GM20431 (cell line): ENCODE data around the gene COX7A1.
"Not testable (repeated sequence)": the region's sequence is repeated elsewhere in the genome, so short reads cannot be mapped to it uniquely, and the experiment has no call there.

Experiments used
- in situ Hi-C: fragments of 300-500 bp; cut with MseI, MboI; formaldehyde crosslinking; loops from one replicate; pipeline ENCODE4 v1.15.0; 2020; ENCODE audit warnings: low sequenced_read_pairs; ENCODE audit not compliant: unreplicated experiment

COX7A1 gene

DNA sequence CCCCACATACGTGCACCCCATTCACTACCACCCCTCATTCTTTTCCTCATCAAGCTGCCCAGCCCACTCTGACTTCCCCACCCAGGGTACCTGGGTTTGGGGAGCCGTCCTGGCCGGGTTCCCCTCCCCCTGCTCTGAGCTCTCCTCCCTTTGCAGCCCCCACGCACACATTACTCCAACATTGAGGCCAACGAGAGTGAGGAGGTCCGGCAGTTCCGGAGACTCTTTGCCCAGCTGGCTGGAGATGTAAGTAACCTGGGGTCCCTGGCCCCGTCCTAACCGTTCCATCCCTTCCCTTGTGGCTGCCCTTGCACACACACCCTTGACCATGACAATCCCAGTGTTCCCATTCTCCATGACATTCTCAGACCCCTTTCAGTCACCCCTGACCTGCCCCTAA lies 9.8 kb downstream of the COX7A1 start:
- in situ Hi-C loops: no loop called here

DNA sequence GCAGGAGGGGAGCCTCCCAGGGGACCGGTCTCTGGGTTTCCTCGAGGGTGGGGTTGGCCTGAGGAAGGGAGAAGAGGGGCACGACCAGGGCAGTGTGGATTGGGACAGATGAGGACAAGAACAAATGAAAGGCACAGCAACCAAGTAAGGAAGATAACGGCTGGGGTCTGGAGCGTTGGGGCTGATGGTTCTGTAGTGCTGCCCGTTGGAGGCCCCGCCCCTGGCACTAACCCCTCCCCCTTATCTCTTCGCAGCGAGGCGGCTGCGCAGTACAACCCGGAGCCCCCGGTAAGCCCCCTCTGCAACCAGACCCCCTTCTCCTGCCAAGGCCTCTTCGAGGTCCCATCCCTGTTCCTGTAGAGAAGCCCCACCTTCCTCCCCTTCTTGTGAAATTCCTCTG lies 10.2 kb downstream of the COX7A1 start:
- in situ Hi-C loops: no loop called here

DNA sequence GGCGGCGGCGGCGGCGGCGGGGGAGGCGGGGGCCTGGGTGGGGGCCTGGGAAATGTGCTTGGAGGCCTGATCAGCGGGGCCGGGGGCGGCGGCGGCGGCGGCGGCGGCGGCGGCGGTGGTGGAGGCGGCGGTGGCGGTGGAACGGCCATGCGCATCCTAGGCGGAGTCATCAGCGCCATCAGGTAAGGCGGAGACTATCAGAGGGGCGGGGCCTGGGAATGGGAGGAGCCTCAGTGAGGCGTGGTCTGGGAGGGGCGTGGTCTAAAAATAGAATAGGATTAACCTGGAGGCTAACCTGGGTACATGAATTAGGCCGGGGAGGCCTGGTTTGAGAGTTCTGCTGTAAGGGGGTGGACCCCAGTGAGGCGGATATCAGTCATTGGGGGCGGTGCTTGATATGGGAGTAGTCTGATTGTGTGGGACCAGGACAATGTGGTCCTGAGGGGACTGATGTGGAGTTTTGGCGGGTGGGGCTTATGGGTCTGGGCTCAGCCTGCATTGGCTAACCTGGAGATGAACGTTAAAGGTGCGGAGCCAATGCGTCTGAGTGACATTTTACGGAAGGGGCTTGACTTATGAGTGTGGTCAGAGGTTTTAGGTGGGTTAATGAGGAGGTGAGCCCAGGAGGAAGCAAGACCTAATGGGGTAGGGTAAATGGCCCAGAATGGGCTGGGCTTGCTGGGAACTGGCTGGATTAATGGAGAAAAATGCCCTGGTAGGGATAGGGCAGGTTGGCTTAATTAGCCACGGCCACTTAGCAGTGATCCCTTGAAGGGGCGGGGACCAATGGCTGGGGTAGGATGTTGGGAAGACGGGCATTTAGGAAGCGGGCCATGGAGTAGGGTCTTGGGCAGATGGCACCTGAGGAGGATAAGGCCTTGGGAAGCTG lies 11.0 kb downstream of the COX7A1 start:
- in situ Hi-C loops: no loop called here

DNA sequence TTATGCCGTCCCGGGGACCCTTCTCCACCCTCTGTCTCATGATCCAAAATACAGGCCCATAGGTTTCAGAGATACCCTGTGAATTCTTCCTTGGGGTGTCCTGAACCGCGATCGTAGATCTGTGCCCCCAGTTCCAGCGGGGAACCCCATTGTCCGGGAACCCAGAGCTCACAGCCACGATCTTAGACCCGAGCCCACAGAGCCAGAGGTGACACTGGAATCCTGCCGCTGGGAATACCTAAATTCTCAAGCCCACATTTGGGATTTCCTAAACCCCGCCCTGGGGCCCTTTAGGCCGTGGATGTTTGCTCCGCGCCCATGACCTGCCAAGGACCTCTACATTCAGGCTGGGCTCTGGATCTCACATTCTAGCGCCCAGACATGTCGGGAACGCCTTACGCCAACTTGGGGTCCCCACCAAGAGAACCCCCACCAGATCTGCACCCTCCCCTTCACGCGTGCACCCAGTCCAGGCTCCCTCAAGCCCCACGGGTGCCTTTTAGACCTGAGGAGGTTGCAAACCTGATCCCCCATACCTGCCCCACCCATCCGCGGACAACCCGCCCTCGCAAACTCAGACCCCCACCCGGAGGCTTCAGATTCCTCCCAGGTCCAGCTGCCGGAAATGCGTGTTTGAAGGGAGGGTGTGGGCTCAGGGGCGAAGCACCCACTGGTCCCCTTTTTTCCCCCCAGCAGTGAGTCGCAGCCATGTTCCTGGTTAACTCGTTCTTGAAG lies 11.8 kb downstream of the COX7A1 start:
- in situ Hi-C loops: no loop called here

DNA sequence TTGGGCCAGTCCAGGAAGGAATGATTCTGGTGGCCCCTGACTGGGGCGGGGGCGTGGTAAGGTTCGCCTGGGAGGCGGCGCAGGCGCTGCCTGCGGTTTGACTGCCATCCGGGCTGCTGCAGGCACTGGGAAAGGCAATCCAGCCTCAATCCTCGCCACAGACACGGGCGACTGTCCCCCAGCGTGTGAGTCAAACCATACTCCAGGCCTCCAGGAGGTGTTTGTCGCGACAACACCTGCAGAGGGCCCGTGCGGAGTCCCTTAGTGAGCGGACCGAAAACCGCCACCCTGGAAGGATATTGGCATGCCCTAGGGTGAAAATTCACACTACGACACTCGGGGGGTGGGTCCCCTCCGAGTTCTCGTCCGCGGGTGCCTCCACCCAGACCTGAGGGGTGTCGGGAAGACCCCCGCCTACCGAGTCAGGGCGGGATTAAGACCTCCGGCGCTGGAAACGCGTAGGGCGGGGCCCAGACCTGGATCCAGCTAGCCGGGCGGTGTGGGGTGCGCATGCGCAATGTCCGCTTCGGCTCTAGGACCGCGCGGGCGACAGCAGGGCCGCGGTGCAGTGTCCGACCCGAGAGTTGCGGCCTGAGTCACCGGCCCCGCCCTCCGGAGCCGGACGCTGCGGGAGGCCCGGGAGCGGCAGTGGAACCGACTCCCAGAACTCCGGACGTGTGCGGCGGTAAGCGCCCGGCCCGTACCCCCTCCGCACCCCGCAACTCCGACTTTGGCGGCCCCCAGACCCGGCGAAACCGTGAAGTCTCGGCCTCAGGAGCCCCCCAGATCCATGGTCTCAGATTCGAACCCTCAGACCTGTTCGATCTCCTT lies 12.6 kb downstream of the COX7A1 start, which contains the start of gene CAPNS1:
Gene CAPNS1 (plus strand): TSS at position 594 of the 831 bp plus-strand sequence. CDS start 946 bp downstream, outside the sequence.
- in situ Hi-C loops: no loop called here

DNA sequence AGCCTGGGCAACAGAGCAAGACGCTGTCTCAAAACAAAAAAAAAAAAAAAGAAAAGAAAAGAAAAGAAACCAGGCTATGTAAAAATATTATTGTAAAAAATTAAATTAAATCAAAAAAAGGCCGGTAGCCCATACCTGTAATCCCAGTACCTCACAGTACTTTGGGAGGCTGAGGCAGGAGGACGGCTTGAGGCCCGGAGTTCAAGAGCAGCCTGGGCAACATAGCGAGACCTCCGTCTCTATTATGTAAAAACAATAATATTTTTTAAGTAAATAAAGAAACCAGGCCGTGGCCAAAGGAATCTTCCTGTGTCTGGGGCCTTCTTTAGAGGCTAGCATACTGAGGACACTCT lies 13.2 kb downstream of the COX7A1 start:
- in situ Hi-C loops: no loop called here

DNA sequence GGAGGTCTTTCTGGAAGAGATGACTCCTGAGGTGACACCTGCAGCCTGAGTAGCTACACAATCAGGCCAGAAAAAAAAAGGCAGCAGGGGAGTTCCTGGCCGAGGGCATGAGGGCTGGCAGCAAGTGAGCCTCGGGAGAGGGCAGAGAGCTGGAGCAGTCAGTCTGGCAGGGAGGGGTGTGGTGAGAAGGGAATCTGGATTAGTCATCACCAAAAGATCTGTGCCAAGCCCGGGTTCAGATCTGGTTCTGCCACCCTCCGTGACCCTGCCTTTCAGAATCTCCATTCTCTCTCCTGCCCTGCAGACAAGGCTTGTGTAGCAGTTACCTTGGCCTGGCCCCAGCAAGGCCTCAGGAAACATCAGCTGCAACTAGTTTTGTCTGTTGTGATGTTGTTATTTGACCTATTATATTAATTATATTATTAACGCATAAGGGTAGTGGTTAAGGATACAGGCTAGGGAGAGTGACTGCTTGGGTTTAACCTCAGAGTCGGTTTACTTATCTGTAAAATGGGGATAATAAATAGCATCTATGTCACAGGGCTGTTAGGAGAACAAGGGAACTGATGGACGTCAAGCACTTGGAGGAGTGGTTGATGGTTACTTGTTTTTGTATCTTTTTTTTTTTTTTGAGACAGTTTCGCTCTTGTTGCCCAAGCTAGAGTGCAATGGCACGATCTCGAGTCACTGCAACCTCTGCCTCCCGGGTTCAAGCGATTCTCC lies 15.1 kb downstream of the COX7A1 start:
- in situ Hi-C loops: no loop called here

DNA sequence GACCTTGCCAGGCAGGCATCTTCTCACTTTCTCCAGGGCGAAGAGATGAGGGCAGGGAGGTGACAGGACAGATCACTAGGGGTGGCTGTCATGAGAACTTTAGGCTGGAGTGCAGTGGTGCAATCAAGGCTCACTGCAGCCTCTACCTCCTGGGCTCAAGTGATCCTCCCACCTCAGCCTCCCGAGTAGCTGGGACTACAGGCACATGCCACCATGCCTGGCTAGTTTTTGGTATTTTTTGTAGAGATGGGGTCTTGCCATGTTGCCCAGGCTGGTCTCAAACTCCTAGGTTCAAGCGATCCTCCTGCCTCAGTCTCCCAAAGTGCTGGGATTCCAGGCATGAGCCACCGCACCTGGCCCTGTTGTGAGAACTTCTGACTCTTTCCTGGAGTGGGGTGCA lies 17.4 kb downstream of the COX7A1 start:
- in situ Hi-C loops: not testable (repeated sequence)

DNA sequence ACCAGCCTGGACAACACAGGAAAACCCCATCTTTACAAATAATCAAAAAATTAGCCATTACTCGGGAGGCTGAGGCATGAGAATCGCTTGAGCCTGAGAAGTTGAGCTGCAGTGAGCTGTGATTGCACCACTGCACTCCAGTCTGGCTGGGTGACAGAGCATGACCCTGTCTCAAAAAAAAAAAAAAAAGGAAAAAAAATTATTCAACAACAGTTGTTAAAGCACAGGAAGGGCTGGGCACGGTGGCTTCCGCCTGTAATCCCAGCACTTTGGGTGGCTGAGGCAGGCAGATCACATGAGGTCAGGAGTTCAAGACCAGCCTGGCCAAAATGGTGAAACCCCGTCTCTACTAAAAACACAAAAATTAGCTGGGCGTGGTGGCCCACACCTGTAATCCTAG lies 21.0 kb downstream of the COX7A1 start:
- in situ Hi-C loops: not testable (repeated sequence)

DNA sequence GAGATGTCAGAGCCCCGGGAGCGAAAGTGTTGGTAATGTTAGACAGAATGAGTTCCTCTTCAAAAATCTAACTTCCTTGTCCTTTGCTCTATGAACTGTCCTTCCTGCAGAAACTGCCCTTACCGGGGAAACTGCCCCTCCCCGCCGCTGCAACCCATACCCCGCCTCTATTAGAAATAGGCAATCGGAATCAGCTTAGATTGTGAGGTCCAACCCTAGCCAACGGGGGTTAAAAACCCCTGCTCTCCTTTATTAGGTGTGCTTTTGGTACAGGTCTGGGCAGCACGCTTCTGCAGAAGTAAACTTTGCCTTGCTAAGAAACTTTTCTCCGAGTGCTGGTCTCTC lies 23.9 kb downstream of the COX7A1 start:
- in situ Hi-C loops: loop anchor here (10.0 kb wide), 1 partner anchor 46 kb away; no protein-coding TSS in a partner anchor

DNA sequence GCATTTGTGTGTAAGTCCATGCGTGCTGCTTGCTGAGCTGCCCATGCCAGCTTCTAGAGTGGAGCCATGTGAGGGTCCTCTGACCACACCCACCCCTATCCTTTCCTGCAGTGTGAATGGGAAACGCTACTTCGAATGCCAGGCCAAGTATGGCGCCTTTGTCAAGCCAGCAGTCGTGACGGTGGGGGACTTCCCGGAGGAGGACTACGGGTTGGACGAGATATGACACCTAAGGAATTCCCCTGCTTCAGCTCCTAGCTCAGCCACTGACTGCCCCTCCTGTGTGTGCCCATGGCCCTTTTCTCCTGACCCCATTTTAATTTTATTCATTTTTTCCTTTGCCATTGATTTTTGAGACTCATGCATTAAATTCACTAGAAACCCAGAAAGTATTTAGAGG lies 26.7 kb downstream of the COX7A1 start:
- in situ Hi-C loops: loop anchor here (10.0 kb wide), 1 partner anchor 49 kb away; no protein-coding TSS in a partner anchor

DNA sequence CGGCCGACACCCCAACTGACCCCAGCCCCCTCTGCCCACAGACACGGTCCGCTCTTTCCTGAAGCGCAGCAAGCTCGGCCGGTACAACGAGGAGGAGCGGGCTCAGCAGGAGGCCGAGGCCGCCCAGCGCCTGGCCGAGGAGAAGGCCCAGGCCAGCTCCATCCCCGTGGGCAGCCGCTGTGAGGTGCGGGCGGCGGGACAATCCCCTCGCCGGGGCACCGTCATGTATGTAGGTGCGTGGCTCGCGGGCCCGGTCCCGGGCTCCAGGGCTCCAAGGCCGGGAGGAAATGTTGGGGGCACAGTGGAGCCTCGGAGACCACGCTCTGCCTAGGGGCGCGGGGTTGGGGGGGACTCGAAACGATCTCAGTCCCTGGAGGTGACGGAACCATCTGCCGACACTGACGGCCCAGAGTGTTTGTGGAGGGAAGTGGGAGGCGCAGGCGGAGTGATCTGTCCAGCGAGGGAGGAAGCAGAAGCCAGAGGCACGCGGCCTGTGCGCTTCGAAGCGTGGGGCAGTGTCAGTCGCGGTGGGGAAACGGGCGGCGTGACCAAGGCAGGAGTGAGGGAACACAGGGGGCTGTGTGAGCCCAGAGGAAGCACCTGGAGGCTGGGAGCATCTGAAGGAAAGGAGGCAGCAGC lies 30.6 kb downstream of the COX7A1 start:
- in situ Hi-C loops: loop anchor here (10.0 kb wide), 1 partner anchor 53 kb away; no protein-coding TSS in a partner anchor

DNA sequence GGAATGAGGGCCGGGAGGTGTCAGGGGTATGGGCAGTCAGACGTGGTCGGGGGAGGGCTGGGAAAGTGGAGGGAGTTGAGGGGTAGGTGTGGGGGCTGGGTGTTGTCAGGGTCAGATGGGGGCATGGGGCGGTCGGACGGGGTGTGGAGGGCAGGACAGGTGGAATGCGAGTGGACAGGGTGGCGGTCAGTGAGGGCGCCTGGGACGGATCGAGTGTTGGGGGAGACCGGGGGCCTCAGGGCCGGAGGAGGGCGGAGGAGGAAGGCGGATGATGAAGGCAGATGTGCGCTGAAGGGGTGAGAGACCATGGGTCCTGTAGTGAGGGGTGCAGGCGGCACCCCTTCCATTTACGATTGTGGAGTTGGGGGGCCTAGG lies 31.3 kb downstream of the COX7A1 start:
- in situ Hi-C loops: loop anchor here (10.0 kb wide), 1 partner anchor 54 kb away; no protein-coding TSS in a partner anchor

DNA sequence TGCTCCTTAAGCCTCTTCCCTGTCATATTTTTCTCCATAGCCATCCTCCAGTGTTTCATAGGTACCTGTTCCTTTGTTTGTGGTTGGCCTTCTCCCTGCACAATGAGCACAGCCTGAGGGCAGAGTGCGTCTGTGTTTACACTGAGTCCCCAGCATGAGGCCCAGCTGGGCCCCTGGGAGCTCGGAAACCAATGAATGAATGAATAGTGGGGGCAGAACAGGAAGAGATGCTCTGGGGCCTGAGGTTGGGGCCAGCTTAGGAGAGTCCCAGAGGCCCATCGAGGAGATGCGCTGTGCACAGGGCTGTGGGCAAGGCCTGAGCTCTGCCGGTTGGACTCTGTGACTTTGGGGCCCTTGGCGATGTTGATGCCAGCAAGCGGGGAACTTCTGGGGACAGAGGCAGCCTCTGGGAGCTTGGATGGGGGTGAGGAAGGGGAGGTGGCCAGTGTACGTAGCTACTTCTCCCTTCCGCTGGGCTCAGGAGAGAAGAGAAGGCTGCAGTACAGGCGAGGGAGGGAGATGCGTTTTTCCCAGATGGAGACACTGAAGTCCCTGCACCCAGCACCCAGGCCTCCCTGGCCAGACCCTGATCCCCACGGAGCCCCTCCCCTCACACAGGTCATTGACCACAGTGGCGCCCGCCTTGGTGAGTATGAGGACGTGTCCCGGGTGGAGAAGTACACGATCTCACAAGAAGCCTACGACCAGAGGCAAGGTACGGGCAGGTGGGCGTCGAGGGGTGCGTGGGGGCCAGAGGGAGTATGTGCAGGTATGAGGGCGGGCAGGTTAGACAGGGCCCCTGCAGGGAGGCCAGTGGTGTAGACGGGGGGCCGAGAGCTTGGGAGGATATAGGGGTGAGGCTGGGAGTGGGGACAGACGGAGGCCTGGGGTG lies 31.9 kb downstream of the COX7A1 start:
- in situ Hi-C loops: loop anchor here (10.0 kb wide), 1 partner anchor 54 kb away; no protein-coding TSS in a partner anchor

DNA sequence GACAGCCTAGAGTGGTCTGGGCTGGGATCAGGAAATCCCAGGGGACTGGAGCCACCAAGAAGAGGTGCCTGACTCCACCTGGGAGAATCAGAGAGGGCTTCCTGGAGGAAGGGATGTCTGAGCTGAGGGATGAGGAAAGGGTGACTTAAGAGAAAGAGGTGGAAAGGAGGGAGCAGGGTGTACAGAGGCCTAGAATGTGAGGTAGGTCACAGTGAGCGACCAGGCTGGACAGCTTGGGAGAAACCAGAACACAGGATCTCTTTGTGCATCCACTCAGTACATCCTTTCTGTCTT lies 36.0 kb downstream of the COX7A1 start:
- in situ Hi-C loops: no loop called here

DNA sequence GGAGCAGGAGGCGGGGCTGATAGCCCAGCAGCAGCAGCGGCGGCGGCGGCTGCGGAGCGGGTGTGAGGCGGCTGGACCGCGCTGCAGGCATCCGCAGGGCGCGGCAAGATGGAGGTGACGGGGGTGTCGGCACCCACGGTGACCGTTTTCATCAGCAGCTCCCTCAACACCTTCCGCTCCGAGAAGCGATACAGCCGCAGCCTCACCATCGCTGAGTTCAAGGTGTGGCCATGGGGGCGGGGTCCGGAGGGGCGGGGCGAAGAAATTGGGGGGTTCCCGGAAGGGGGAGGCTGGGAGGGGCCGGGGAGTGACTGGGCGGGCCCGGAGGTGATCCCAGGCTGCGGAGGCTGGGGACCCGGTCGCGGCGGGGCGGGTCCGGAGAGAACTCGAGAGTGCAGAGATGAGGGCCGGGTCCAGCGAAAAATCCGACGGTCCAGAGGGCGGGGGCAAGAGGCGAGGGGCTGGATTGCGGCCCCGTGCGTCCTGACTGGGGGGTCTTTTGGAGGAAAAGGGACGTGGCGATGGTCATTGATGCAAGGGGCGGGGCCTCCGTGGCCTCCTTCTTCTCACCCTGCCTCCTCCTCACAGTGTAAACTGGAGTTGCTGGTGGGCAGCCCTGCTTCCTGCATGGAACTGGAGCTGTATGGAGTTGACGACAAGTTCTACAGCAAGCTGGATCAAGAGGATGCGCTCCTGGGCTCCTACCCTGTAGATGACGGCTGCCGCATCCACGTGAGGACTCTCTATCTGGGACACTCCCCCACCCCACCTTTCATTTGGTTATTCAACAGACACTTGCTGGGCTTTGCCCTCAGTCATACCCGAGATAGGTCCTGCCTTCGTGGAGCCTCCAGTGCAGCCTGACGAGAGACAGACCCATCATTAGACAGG lies 36.5 kb downstream of the COX7A1 start, which contains the start of gene TBCB:
Gene TBCB (plus strand): TSS at position 16 of the 891 bp plus-strand sequence. CDS start 93 bp downstream, at position 109.
- in situ Hi-C loops: no loop called here

DNA sequence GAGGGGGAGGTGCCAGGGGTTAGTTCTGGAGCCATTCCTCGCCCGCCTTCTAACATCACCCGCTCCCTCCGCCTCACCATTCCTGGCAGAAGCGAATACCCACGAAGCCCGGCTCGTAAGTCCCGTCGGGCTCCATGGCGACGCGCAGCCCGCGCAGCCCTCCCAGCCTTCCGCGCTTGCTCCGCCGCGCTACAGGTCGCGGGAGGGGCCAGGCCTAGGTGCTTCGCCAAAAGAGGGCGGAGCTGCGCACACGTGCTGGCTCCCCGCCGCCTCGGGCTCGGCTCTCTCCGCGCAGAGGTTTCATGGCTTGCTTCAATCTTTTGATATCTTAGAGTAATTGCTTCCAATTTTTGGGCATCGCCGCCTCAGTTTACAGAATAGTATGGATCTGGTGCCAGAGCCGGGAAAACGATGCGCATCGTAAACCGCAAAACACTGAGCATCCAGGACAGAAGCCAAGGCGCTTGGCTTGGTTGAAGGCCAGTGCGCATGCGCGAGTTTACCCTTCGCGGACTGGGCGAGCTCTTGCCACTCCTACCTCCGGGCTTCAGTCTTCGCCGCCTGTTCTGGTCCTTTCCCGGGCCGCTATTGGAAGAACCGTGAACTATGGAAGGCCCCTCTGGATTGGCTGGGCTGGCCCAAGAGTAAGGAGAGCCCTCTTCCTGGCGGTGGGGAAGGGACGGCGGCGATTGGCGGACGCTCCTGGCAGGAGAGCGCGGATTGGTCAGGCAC lies 37.4 kb downstream of the COX7A1 start, which contains the start of gene POLR2I:
Gene POLR2I (minus strand): TSS at position 155 of the 732 bp plus-strand sequence. CDS start 19 bp downstream, at position 136.
- in situ Hi-C loops: no loop called here
